GM12864 (cell line): ENCODE results near the gene TASL.
"Not testable (repeated sequence)": the region's sequence is repeated elsewhere in the genome, so short reads cannot be mapped to it uniquely, and the experiment has no call there.

Experiments
- DNase-seq: peaks from one replicate; pipeline ENCODE4 v3.0.0-alpha.2; 2011; ENCODE audit warnings: low read depth
- H3K4me3 ChIP-seq: 2 replicates; pipeline ENCODE4 v1.5.1; 2011; ENCODE audit warnings: mild to moderate bottlenecking, low read depth, low read length, control low read depth
- CTCF ChIP-seq: IDR thresholded peaks from 2 replicates; pipeline ENCODE4 v1.5.1; 2011; ENCODE audit warnings: low read depth, mild to moderate bottlenecking, moderate library complexity, low read length, control low read depth, inconsistent platforms; ENCODE audit errors: missing control alignments

The TASL gene

GRCh38 chrX:30615229-30615628, 37.7 kb upstream of the TASL start:
- no peak for TF ChIP-seq CTCF
- no peak for DNase-seq
- no peak overlapping the region for H3K4me3 ChIP-seq

- TF ChIP-seq CTCF, result no peak
- no peak for DNase-seq
- no peak overlapping the region for H3K4me3 ChIP-seq
These were observed 36.2 kb upstream of the TASL start for GRCh38 chrX:30613721-30614120.

GRCh38 chrX:30612250-30612655, 34.7 kb upstream of the TASL start:
- DNase-seq, result no peak
- no peak overlapping the region for H3K4me3 ChIP-seq
- TF ChIP-seq CTCF, result no peak

GRCh38 chrX:30610026-30610425, 32.5 kb upstream of the TASL start:
- DNase-seq, result no peak
- H3K4me3 ChIP-seq, result no peak overlapping the region
- TF ChIP-seq CTCF, result no peak

GRCh38 chrX:30607155-30607554, 29.6 kb upstream of the TASL start:
- no peak for TF ChIP-seq CTCF
- H3K4me3 ChIP-seq, result no peak overlapping the region
- no peak for DNase-seq

GRCh38 chrX:30600269-30601176, 23.0 kb upstream of the TASL start:
- not testable (repeated sequence) for DNase-seq, H3K4me3 ChIP-seq

- no peak overlapping the region for H3K4me3 ChIP-seq
- peak; percentile 58 for DNase-seq
- TF ChIP-seq CTCF, result no peak
These were observed 19.8 kb upstream of the TASL start for GRCh38 chrX:30597216-30598012.
